Stromal cell of bone marrow (primary cell): ENCODE measurements around the gene EXPH5.
A peak's percentile ranks its signal among the peaks of the same experiment; 100 is the strongest.
"Not testable (repeated sequence)": the region's sequence is repeated elsewhere in the genome, so short reads cannot be mapped to it uniquely, and the experiment has no call there.

ENCODE experiments used
- DNase-seq: peaks from one replicate; pipeline ENCODE4 v3.0.0-alpha.2; 2012; ENCODE audit warnings: low read depth

Gene EXPH5

GRCh38 chr11:108593214-108593922 is at the start of gene EXPH5:
TSS of gene EXPH5 (minus strand) at chr11:108593768. CDS start at chr11:108593536, 232 bp downstream.
- no peak for DNase-seq

- DNase-seq: not testable (repeated sequence)
Measured at GRCh38 chr11:108641752-108642151, 48.2 kb upstream of the EXPH5 start.

GRCh38 chr11:108639146-108639545 is 45.6 kb upstream of the EXPH5 start:
- DNase-seq: no peak

DNA sequence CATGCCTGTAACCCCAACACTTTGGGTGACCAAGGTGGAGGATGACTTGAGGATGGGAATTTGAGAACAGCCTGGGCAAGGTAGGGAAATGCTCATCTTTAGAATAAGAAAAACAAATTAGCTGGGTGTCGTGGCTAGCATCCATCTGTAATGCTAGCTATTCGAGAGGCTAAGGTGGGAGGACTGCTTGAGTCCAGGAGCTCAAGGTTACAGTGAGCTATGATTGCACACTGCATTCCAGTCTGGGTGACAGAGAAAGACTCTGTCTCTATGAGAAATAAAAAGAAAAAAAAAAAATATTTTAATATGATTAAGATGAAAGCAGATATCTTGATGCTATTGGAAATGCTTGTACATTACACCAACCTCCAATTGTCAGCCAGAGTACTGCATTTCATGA is 42.7 kb upstream of the EXPH5 start:
- no peak for DNase-seq

DNA sequence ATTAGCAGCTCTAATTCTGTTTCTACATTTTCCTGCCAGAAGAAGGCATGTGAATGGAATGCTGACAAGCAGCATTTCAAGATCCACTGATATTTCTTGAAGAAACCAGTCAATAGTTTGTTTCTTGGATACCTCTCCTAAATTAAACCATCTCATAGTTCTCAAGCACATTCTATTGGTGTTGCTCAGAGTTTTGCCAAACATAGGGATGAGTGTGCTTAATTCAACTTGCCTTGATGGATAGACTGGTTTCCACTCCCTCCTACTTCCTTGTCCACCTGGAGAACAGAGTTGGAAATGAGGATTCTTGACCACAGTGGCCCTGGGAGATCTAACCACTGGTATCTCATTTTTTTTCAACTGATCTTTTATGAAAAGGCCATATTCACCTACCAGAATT is 41.5 kb upstream of the EXPH5 start:
- no peak for DNase-seq

GRCh38 chr11:108632041-108632704 is 38.6 kb upstream of the EXPH5 start:
- no peak for DNase-seq

DNA sequence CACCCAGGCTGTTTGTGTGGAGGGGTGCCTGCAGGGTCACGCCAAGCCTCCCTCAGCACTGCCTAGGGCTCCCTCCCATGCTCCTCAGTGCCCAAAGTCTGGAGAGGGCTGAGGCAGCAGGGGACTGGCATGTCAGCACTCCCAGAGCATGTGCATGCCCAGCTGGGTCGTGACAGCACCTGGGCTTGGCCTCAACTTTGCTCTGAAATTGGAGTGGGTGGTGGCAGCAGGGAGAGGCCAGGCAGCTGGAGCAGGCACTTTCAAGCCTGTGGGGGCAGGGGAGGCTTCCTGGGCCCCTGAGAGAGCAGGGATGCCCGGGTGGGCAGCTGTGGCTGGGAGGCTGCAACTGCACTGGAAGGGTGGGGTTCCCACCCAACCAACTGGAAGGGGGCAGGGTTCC is 35.7 kb upstream of the EXPH5 start:
- DNase-seq: no peak

DNA sequence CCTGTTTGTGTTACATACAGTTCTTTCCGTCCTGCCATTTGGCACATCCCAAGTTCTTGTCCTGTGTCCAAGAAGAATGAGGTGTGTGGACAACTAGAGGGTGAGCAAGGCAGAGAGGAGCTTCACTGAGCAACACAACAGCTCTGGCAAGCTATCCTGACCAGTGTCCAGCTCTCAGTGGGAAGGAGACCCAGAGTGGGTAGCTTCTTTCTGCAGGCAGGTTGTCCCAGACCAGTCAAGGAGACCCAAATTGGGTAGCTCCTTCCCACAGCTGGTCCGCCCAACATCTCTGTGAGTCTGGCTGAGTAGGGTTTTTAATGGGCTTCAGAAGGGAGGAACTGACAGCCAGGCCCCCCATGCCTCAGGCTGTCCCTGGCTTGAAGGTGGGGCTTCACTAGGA is 35.2 kb upstream of the EXPH5 start:
- no peak for DNase-seq

DNA sequence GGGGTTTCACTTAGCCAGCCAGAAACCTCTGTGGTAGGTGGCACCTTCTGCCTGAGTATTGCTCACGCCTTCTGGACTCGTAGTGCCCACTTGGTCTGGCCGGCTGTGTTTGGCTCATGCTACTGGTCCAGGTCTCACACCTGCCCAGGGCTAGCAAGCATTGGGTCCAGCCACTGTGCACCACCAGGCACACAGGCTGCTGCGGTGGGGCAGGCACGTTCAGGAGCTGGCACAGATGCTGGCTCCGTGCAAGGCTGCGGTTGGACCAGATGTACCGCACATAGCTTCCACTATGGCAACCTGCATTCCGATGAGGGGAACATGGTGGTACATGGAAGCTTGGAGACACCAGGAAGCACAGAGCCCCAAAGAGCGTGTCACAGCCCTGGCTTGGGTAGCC is 34.8 kb upstream of the EXPH5 start:
- DNase-seq: no peak

GRCh38 chr11:108624196-108624925 is 30.8 kb upstream of the EXPH5 start:
- DNase-seq: no peak

- no peak for DNase-seq
Measured at GRCh38 chr11:108622341-108622740, 28.8 kb upstream of the EXPH5 start.

DNA sequence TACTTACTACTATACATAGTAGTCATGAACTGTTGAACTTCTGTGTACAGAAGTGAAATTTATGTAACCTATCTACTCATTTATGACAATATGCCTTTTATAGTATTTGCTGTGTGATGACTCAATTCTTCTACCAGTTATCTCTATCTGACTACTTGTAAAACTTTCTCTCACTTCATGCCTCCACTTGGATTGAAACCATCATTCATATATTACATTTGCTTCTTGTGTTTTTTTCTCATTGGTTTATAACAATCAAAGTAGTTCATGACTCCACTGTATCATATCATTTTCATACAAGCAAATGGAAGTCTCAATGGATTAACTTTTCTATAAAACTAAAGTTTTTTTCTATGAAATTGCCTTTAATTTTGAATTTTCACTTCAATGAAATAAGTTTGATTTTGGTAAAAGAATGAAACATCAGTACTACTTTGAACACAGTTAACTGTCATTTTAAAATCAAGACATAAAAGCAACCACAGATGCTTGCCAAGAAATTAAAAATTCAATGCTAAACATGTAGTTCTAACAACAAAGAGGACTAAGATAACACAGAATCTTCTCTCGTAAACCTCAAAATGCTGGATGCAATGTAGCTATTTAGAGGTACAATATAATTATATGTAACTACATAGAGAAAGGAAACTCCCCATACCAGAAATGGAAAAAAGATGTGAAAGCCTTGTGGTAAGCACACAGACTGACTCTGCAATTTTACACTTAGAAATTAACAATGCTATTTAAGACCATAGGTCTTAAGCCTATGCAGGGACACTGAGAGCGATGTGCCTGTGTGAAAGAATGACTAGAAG is 27.6 kb upstream of the EXPH5 start:
- DNase-seq: peak; percentile 7

GRCh38 chr11:108618529-108618928 is 25.0 kb upstream of the EXPH5 start:
- DNase-seq: no peak

GRCh38 chr11:108617055-108617454 is 23.5 kb upstream of the EXPH5 start:
- DNase-seq: no peak

- DNase-seq: peak; percentile 31
Measured at GRCh38 chr11:108616549-108616948, 23.0 kb upstream of the EXPH5 start.

DNA sequence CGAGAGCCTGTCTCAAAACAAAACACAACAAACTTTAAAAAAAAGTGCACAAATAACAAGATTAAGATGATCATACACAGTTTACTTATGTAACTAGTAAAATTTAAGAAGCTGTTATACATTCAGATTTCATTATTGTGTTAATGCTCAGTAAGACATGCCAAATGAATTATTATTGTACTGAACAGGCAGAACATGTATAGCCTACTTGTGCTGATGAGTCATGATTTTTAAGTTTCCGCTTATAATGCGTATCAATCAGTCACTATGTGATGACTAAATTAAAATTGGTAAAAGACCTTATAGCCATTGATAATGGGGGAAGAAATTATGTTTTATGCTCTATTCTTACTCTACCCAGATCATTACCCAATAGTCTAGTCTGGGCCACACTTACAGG is 20.5 kb upstream of the EXPH5 start:
- no peak for DNase-seq

DNA sequence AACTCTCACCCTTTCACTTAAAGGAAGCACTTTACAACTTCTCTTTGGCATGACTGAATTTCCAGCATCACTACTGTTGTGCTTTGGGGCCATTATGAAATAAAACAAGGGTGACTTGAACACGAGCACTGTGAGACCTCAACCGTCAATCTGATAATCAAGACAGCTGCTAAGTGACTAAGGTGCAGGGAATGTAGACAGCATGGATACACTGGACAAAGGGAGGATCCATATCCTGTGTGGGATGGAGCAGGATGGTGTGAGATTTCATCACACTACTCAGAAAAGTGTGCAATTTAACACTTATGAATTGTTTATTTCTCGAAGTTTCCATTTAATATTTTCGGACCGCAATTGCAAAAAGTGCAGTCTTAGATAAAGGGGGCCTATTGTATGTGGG is 16.1 kb upstream of the EXPH5 start:
- no peak for DNase-seq

DNA sequence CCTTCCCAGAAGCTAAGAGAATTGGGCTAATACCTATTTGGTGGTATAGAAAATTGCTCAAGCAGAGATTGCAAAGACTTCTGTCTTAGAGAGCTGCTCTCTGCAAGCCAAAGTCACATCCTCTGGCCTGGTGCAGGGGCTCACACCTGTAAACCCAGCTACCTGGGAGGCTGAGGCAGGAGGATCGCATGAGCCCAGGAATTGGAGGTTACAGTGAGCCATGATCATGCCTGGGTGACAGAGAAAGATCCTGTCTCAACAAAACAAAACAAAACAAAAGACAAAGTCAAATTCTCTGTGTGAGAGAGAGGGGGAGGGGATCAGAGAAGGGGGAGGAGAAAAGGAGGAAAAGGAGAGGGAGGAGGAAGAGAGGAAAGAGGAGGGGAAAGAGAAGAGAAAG is 15.0 kb upstream of the EXPH5 start:
- no peak for DNase-seq

DNA sequence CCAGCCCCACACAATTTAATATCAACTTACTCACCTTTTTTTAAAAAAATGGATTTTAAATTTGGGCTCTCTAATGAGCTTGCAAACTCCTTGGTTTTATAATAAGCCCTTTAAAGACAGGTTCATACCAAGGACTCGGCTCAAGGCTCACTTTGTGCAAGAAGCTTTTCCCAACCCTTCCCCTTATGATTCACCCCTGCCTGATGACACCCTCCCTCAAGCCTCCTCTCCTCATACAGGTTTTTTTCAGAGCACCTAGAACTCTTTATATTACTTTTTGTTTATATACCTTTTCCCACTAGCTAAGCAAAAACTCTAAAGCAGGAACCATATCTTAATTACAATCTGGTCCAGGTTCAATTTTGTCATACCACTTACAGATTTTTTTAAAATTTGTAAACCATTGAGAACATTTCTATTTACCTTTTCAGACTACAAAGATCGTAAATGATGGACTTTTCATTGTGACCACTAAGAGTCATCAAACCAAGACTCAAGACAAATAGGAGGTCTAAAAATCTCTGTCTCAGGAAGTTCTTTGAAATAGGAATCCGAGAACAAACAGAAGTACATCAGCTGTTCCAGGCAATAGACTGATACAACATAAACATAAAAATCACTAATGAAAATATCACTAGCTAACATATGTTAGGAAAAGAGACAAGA is 13.1 kb upstream of the EXPH5 start:
- DNase-seq: no peak

- no peak for DNase-seq
Measured at GRCh38 chr11:108606070-108606469, 12.5 kb upstream of the EXPH5 start.

- not testable (repeated sequence) for DNase-seq
Measured at GRCh38 chr11:108602818-108603217, 9.2 kb upstream of the EXPH5 start.

DNA sequence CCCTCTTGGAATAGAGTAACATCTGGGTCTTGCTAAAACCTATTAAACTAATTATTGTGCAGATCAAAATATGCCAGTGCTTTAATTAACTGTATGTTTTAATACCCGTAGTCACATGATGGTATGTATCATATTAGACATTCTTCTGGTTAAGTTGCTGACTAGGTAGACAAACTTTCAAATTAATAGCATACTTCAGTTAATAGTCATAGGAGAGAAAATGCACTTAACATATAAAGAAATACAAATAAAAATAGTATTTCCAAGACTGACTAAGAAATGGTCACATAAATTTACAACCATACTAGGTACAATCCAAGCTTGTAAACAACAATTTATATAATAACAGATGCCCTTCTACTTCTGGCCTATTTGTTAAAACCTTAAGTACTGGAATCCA is 7.6 kb upstream of the EXPH5 start:
- DNase-seq: no peak
